Measurements from ENCODE around the gene ADAMTS17.

ADAMTS17 gene

GRCh38 chr15:99994849-99995248, 346.9 kb downstream of the ADAMTS17 start:
- TF ChIP-seq, protein P1, sequence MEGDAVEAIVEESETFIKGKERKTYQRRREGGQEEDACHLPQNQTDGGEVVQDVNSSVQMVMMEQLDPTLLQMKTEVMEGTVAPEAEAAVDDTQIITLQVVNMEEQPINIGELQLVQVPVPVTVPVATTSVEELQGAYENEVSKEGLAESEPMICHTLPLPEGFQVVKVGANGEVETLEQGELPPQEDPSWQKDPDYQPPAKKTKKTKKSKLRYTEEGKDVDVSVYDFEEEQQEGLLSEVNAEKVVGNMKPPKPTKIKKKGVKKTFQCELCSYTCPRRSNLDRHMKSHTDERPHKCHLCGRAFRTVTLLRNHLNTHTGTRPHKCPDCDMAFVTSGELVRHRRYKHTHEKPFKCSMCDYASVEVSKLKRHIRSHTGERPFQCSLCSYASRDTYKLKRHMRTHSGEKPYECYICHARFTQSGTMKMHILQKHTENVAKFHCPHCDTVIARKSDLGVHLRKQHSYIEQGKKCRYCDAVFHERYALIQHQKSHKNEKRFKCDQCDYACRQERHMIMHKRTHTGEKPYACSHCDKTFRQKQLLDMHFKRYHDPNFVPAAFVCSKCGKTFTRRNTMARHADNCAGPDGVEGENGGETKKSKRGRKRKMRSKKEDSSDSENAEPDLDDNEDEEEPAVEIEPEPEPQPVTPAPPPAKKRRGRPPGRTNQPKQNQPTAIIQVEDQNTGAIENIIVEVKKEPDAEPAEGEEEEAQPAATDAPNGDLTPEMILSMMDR (conservative IDR thresholded peaks at IDR 0.05; ENCODE audit: control insufficient read depth, insufficient read depth, low read depth, low read length), result no peak
- no peak for DNase-seq (ENCODE audit: low read depth)

DNA sequence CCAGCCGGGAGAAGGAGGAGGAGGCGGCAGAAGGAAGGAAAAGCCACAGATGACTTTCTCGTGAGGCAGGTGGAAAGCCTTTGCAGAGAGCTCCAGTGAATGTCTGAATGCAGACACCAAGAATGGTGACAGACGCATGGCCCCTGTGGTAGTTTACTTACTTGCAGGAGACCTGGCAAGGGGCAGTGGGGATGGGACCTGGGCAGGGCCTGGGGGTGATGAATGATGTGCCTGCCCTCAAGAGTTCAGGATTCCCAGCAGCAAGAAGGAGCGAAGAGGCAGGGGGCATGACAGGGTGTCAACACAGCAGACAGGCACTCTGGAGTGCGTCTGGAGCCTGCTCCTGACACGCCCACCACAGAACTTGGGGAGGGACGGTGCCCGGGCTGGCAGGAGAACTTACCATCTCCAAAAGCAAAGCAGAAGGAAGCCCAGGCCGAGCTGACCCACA, 348.1 kb downstream of the ADAMTS17 start:
- H3K4me3 ChIP-seq (ENCODE audit: control insufficient read depth, low read depth, low read length), result no peak overlapping the region
- no peak for DNase-seq (ENCODE audit: low read depth)
- TF ChIP-seq, protein P1 (conservative IDR thresholded peaks at IDR 0.05; ENCODE audit: control insufficient read depth, insufficient read depth, low read depth, low read length), result no peak

More at GRCh38 chr15:99994849-99995248, 346.9 kb downstream of the ADAMTS17 start:
- H3K4me3 ChIP-seq (ENCODE audit: control insufficient read depth, low read depth, low read length), result no peak overlapping the region

GRCh38 chr15:99993262-99993661, 348.5 kb downstream of the ADAMTS17 start:
- TF ChIP-seq, protein P1 (conservative IDR thresholded peaks at IDR 0.05; ENCODE audit: control insufficient read depth, insufficient read depth, low read depth, low read length), result no peak
- DNase-seq (ENCODE audit: low read depth), result no peak
- H3K4me3 ChIP-seq (ENCODE audit: control insufficient read depth, low read depth, low read length), result no peak overlapping the region

- DNase-seq (ENCODE audit: low read depth), result no peak
- TF ChIP-seq, protein P1 (conservative IDR thresholded peaks at IDR 0.05; ENCODE audit: control insufficient read depth, insufficient read depth, low read depth, low read length), result no peak
- H3K4me3 ChIP-seq (ENCODE audit: control insufficient read depth, low read depth, low read length), result no peak overlapping the region
These were observed 349.1 kb downstream of the ADAMTS17 start for GRCh38 chr15:99992611-99993231.

GRCh38 chr15:99989095-99989494, 352.7 kb downstream of the ADAMTS17 start:
- TF ChIP-seq, protein P1 (conservative IDR thresholded peaks at IDR 0.05; ENCODE audit: control insufficient read depth, insufficient read depth, low read depth, low read length), result no peak
- no peak for DNase-seq (ENCODE audit: low read depth)

GRCh38 chr15:99987701-99988100, 354.1 kb downstream of the ADAMTS17 start:
- TF ChIP-seq, protein P1 (conservative IDR thresholded peaks at IDR 0.05; ENCODE audit: control insufficient read depth, insufficient read depth, low read depth, low read length), result no peak
- no peak overlapping the region for H3K4me3 ChIP-seq (ENCODE audit: control insufficient read depth, low read depth, low read length)
- no peak for DNase-seq (ENCODE audit: low read depth)

More at GRCh38 chr15:99989095-99989494, 352.7 kb downstream of the ADAMTS17 start:
- H3K4me3 ChIP-seq (ENCODE audit: control insufficient read depth, low read depth, low read length), result no peak overlapping the region

All from fibroblast of mammary gland (primary cell).